HG02884 (cell line): ENCODE measurements around the gene KDF1.

ENCODE experiments used
- ATAC-seq: cut with Tn5 transposase; IDR thresholded peaks from one replicate; pipeline ENCODE4 v1.9.1; 2021; ENCODE audit warnings: mild to moderate bottlenecking, moderate library complexity; ENCODE audit not compliant: unreplicated experiment

KDF1 gene

GRCh38 chr1:26959722-26960624 is at the start of gene KDF1:
KDF1 (minus strand) TSS chr1:26960468; CDS start chr1:26952380, 8,088 bp downstream.
- ATAC-seq: no peak

- no peak for ATAC-seq
Observed at GRCh38 chr1:27009601-27010197, 49.4 kb upstream of the KDF1 start.

GRCh38 chr1:27007909-27008582 is 47.8 kb upstream of the KDF1 start:
- no peak for ATAC-seq

GRCh38 chr1:27006683-27007082 is 46.4 kb upstream of the KDF1 start:
- ATAC-seq: no peak

- no peak for ATAC-seq
Observed at GRCh38 chr1:27005648-27006496, 45.6 kb upstream of the KDF1 start.

- no peak for ATAC-seq
Observed at GRCh38 chr1:27005166-27005530, 44.9 kb upstream of the KDF1 start.

- no peak for ATAC-seq
Observed at GRCh38 chr1:27004471-27005165, 44.4 kb upstream of the KDF1 start.

- no peak for ATAC-seq
Observed at GRCh38 chr1:27003745-27004470, 43.6 kb upstream of the KDF1 start.

GRCh38 chr1:27001570-27002360 is 41.5 kb upstream of the KDF1 start:
- ATAC-seq: no peak

GRCh38 chr1:27000817-27001460 is 40.7 kb upstream of the KDF1 start:
- no peak for ATAC-seq

GRCh38 chr1:27000090-27000816 is 40.0 kb upstream of the KDF1 start:
- no peak for ATAC-seq

GRCh38 chr1:26999440-26999987 is 39.2 kb upstream of the KDF1 start:
- ATAC-seq: no peak

GRCh38 chr1:26998429-26999300 is 38.4 kb upstream of the KDF1 start:
- ATAC-seq: no peak

GRCh38 chr1:26996665-26997064 is 36.4 kb upstream of the KDF1 start:
- no peak for ATAC-seq

- no peak for ATAC-seq
Observed at GRCh38 chr1:26996024-26996423, 35.8 kb upstream of the KDF1 start.

GRCh38 chr1:26994787-26995517 is 34.7 kb upstream of the KDF1 start:
- ATAC-seq: no peak
